H1 (cell line): ENCODE data around the gene VPS26A. TPM values are rescaled to one million over a fixed set of nuclear protein-coding genes. Genes with fewer than 3 reads are reported as not detected.

Experiments used
- CHD2 ChIP-seq: IDR thresholded peaks from 2 replicates; pipeline ENCODE4 v1.6.1; 2012; ENCODE audit warnings: low read length, improper control_type of control experiment
- KDM4A ChIP-seq: IDR thresholded peaks from one replicate; pipeline ENCODE4 v1.7.1; 2012; ENCODE audit warnings: low read depth, mild to moderate bottlenecking, moderate library complexity, low read length, inconsistent platforms; ENCODE audit not compliant: severe bottlenecking
- RAD21 ChIP-seq, 2 experiments: IDR thresholded peaks in 1 of 2; conservative IDR thresholded peaks in 1 of 2; 2 replicates each; pipeline ENCODE4 v1.6.1; 2011; ENCODE audit warnings: low read depth in 2 of 2, low read length in 2 of 2, improper control_type of control experiment in 1 of 2, inconsistent platforms in 1 of 2, mild to moderate bottlenecking in 1 of 2, moderate library complexity in 1 of 2
- SP4 ChIP-seq: IDR thresholded peaks from 2 replicates; pipeline ENCODE4 v1.6.1; 2012; ENCODE audit warnings: low read length, inconsistent platforms
- SUZ12 ChIP-seq: fragments of 200-600 bp; sonication (generic); IDR thresholded peaks from 2 replicates; pipeline ENCODE4 v1.6.1; 2012; ENCODE audit warnings: mild to moderate bottlenecking, inconsistent platforms, low read length, moderate library complexity, mixed read lengths
- TBP ChIP-seq: IDR thresholded peaks from 2 replicates; pipeline ENCODE4 v1.6.1; 2011; ENCODE audit warnings: low read depth, low read length, improper control_type of control experiment
- ZNF274 ChIP-seq: IDR thresholded peaks from 2 replicates; pipeline ENCODE4 v1.7.0; 2012; ENCODE audit warnings: low read length, borderline replicate concordance; ENCODE audit errors: extremely low read depth
- polyA plus RNA-seq, 7 experiments: library from polyadenylated mRNA; depleted of rRNA in 3 of 7; stranded (reverse) in 5 of 7; unstranded in 2 of 7; fragments of >200 nt in 5 of 7; fragments of 200-250 nt in 2 of 7; gene quantifications; 1 replicate in 5 of 7; 2 replicates in 1 of 7; 4 replicates in 1 of 7; pipeline versions ENCODE4 v1.2.1 to v1.2.3, GENCODE V29; 2011 to 2013; ENCODE audit warnings: missing spikeins in 2 of 7, mixed read lengths in 2 of 7
- total RNA-seq: library from RNA; stranded (reverse); fragmentation: NEBNext Ultra II Directional; extraction: Animal tissue kit (Norgen Biotek cat#: 25700); gene quantifications from 2 replicates; pipeline ENCODE4 v1.2.1, GENCODE V29; 2021

VPS26A gene
- total and polyA plus RNA-seq, 2 of the 8 experiments (the other 6 are each of a cell fraction or from before 2014, with no cell fraction given): 10.7 to 44.8 TPM

GRCh38 chr10:69220041-69220451 is 96.1 kb downstream of the VPS26A start, which contains the start of gene HKDC1 (continued):
- TF ChIP-seq ZNF274 (no peak), TBP (no peak), CHD2 (no peak), SUZ12 (no peak), SP4 (no peak), KDM4A (no peak), RAD21 (IDR thresholded peaks at IDR 0.05 in 1 of 2, conservative IDR thresholded peaks at IDR 0.05 in 1 of 2; ENCODE audit: low read depth in 2 of 2, low read length in 2 of 2) (no peak)
- TF ChIP-seq, all 59 proteins: peak for 0
